Endodermal cell (in vitro differentiated cells): ENCODE data around the gene ELMO3. TPM values are rescaled to one million over a fixed set of nuclear protein-coding genes. Genes with fewer than 3 reads are reported as not detected.
A peak's percentile ranks its signal among the peaks of the same experiment; 100 is the strongest.

Experiments used
- DNase-seq: peaks from one replicate; pipeline ENCODE4 v3.0.0-alpha.2; 2017
- H3K27ac ChIP-seq: 2 replicates; pipeline ENCODE4 v1.5.1; 2013; ENCODE audit warnings: mild to moderate bottlenecking, low read depth, low read length, moderate library complexity
- H3K27me3 ChIP-seq: 2 replicates; pipeline ENCODE4 v1.6.1; 2013; ENCODE audit warnings: mild to moderate bottlenecking, low read length, moderate library complexity; ENCODE audit not compliant: insufficient read depth, control insufficient read depth, poor library complexity, severe bottlenecking
- H3K36me3 ChIP-seq: 2 replicates; pipeline ENCODE4 v1.7.0; 2013; ENCODE audit warnings: mild to moderate bottlenecking, low read length, moderate library complexity; ENCODE audit not compliant: control insufficient read depth, insufficient read depth
- H3K4me1 ChIP-seq: one replicate; pipeline ENCODE4 v1.7.0; 2013; ENCODE audit warnings: low read length; ENCODE audit not compliant: control insufficient read depth, insufficient read depth
- H3K4me3 ChIP-seq: 2 replicates; pipeline ENCODE4 v1.5.1; 2013; ENCODE audit warnings: mild to moderate bottlenecking, low read length, moderate library complexity
- H3K9ac ChIP-seq: 2 replicates; pipeline ENCODE4 v1.6.1; 2013; ENCODE audit warnings: mild to moderate bottlenecking, low read length, moderate library complexity; ENCODE audit not compliant: poor library complexity, severe bottlenecking; ENCODE audit errors: extremely low read depth
- H3K9me3 ChIP-seq: 2 replicates; pipeline ENCODE4 v1.6.1; 2013; ENCODE audit warnings: mild to moderate bottlenecking, low read length, moderate library complexity; ENCODE audit not compliant: control insufficient read depth
- H3K27ac Mint-ChIP-seq: 2 replicates; pipeline ENCODE4 v1.8.0; 2020; ENCODE audit warnings: mixed read lengths
- H3K27me3 Mint-ChIP-seq: 2 replicates; pipeline ENCODE4 v1.8.0; 2021; ENCODE audit warnings: mild to moderate bottlenecking, mixed read lengths; ENCODE audit not compliant: insufficient read depth
- H3K36me3 Mint-ChIP-seq: 2 replicates; pipeline ENCODE4 v1.8.0; 2020; ENCODE audit warnings: low read depth, mixed read lengths
- H3K4me1 Mint-ChIP-seq: 2 replicates; pipeline ENCODE4 v1.8.0; 2020; ENCODE audit warnings: mixed read lengths
- H3K4me3 Mint-ChIP-seq: 2 replicates; pipeline ENCODE4 v1.8.0; 2020; ENCODE audit warnings: mild to moderate bottlenecking, moderate library complexity, mixed read lengths
- H3K9me3 Mint-ChIP-seq: 2 replicates; pipeline ENCODE4 v1.8.0; 2020; ENCODE audit warnings: mild to moderate bottlenecking, mixed read lengths
- CTCF ChIP-seq: fragments of 200-600 bp; sonication (generic); conservative IDR thresholded peaks from 2 replicates; pipeline ENCODE4 v1.5.0; 2021; ENCODE audit warnings: antibody characterized with exemption, mild to moderate bottlenecking
- WGBS, 2 experiments: methylation state at CpG; one replicate each; pipeline versions ENCODE4 v1.1.5 to v1.1.7; 2013; ENCODE audit warnings: missing lambda C conversion rate in 2 of 2, mixed read lengths in 1 of 2; ENCODE audit not compliant: insufficient coverage in 1 of 2, insufficient read length in 1 of 2; 5-methylcytosine and 5-hydroxymethylcytosine counted together
- total RNA-seq, 2 donors: library from RNA; stranded (reverse); fragmentation: NEBNext Ultra II Directional in 1 of 2; extraction: Animal tissue kit (Norgen Biotek cat#: 25700) in 1 of 2; gene quantifications; 2 replicates in 1 of 2; 3 replicates in 1 of 2; pipeline ENCODE4 v1.2.1, GENCODE V29; 2021

ELMO3 gene
- total RNA-seq, 2 donors from 2014 or later = 5.6 to 6.4 TPM

- Histone ChIP-seq H3K9me3 (no peaks in the 10 kb centered on the region), H3K4me1 (no peaks in the 10 kb centered on the region), H3K9ac (no peak overlapping the region), H3K27me3 (peaks cover 68% of the 10 kb centered on the region), H3K4me3 (peak overlapping the region; percentile 76), H3K27ac (no peak overlapping the region), H3K36me3 (no peaks in the 10 kb centered on the region)
- DNase-seq = no peak
- no peak for TF ChIP-seq CTCF
- H3K27ac Mint-ChIP-seq = no peak overlapping the region
- H3K4me3 Mint-ChIP-seq = no peak overlapping the region
- no peaks in the 10 kb centered on the region for H3K9me3 Mint-ChIP-seq
- peaks cover 9% of the 10 kb centered on the region for H3K36me3 Mint-ChIP-seq
- H3K27me3 Mint-ChIP-seq = peaks cover 71% of the 10 kb centered on the region
- WGBS, 2 experiments = 77 to 82% methylated on average over 31 of the region's 31 CpGs
- peaks cover 23% of the 10 kb centered on the region for H3K4me1 Mint-ChIP-seq
Observed at GRCh38 chr16:67174706-67175231, 24.2 kb upstream of the ELMO3 start.

- peaks cover 7% of the 10 kb centered on the region for H3K36me3 ChIP-seq
- H3K4me3 Mint-ChIP-seq = no peak overlapping the region
- H3K27ac ChIP-seq = no peak overlapping the region
- H3K9ac ChIP-seq = no peak overlapping the region
- TF ChIP-seq CTCF = no peak
- no peak overlapping the region for H3K4me3 ChIP-seq
- H3K4me1 Mint-ChIP-seq = peaks cover 13% of the 10 kb centered on the region
- peak; percentile 39 for DNase-seq
- H3K4me1 ChIP-seq = no peaks in the 10 kb centered on the region
- no peaks in the 10 kb centered on the region for H3K9me3 ChIP-seq
- no peaks in the 10 kb centered on the region for H3K9me3 Mint-ChIP-seq
- no peak overlapping the region for H3K27ac Mint-ChIP-seq
- 91% methylated on average over 7 to 12 of the region's 12 CpGs for WGBS, 2 experiments
- peaks cover 9% of the 10 kb centered on the region for H3K36me3 Mint-ChIP-seq
- peaks cover 59% of the 10 kb centered on the region for H3K27me3 ChIP-seq
- peaks cover 58% of the 10 kb centered on the region for H3K27me3 Mint-ChIP-seq
Observed at GRCh38 chr16:67176662-67177061, 22.3 kb upstream of the ELMO3 start.

- peak; percentile 97 for DNase-seq
- H3K4me1 Mint-ChIP-seq = peaks cover 12% of the 10 kb centered on the region
- peak overlapping the region; percentile 62 for H3K4me3 ChIP-seq
- H3K4me3 Mint-ChIP-seq = peak overlapping the region; percentile 47
- H3K9me3 Mint-ChIP-seq = no peaks in the 10 kb centered on the region
- no peaks in the 10 kb centered on the region for H3K4me1 ChIP-seq
- H3K9me3 ChIP-seq = no peaks in the 10 kb centered on the region
- WGBS, 2 experiments = 8 to 22% methylated on average over 7 to 73 of the region's 73 CpGs
- TF ChIP-seq CTCF = peak; percentile 21
- H3K36me3 ChIP-seq = peaks cover 7% of the 10 kb centered on the region
- peaks cover 48% of the 10 kb centered on the region for H3K27me3 Mint-ChIP-seq
- H3K27ac Mint-ChIP-seq = no peak overlapping the region
- H3K27me3 ChIP-seq = peaks cover 53% of the 10 kb centered on the region
- peaks cover 9% of the 10 kb centered on the region for H3K36me3 Mint-ChIP-seq
- H3K9ac ChIP-seq = no peak overlapping the region
- no peak overlapping the region for H3K27ac ChIP-seq
Observed at GRCh38 chr16:67177743-67178699, 20.9 kb upstream of the ELMO3 start.
